Stimulated activated CD8-positive, alpha-beta memory T cell treated with anti-CD3 and anti-CD28 coated beads, Interleukin-7, amount 100 ng/mL, for 4 hours (primary cell): Measurements from ENCODE around the gene AGPAT3.

Experiments
- DNase-seq, 2 donors: peaks; one replicate each; pipeline ENCODE4 v3.0.0-alpha.2; 2020; ENCODE audit warnings: low read depth in 2 of 2

The AGPAT3 gene

GRCh38 chr21:43921979-43922945 is 57.2 kb downstream of the AGPAT3 start:
- peak; percentile 80 to 83 for DNase-seq

- no peak for DNase-seq
Measured at GRCh38 chr21:43922949-43923348, 57.9 kb downstream of the AGPAT3 start.

DNA sequence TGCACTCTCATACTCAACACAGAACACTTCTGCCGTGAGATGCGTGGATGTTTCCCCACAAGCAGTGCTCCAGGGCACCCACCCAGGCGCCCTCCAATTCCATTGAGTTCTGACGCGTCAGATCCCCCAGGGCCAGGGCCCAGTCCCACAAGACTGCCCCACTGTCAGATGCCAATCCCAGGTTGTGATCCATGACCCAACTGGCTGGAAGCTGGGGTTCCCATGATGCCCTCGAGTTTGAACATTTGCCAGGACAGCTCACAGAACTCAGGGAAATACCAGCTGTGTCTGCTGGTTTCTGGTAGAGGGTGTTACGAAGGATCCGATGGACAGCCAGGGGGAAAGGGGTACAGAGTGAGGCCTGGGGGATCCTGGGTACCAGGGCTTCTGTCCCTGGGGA is 58.4 kb downstream of the AGPAT3 start:
- DNase-seq = no peak

GRCh38 chr21:43924421-43925095 is 59.5 kb downstream of the AGPAT3 start:
- DNase-seq = no peak

- DNase-seq = no peak
Measured at GRCh38 chr21:43925096-43925481, 60.1 kb downstream of the AGPAT3 start.

GRCh38 chr21:43925609-43926008 is 60.6 kb downstream of the AGPAT3 start:
- no peak for DNase-seq

GRCh38 chr21:43926196-43926595 is 61.2 kb downstream of the AGPAT3 start:
- no peak for DNase-seq

GRCh38 chr21:43927591-43928221 is 62.7 kb downstream of the AGPAT3 start:
- DNase-seq = no peak

GRCh38 chr21:43928222-43929125 is 63.5 kb downstream of the AGPAT3 start:
- DNase-seq = no peak

- no peak for DNase-seq
Measured at GRCh38 chr21:43929217-43929971, 64.4 kb downstream of the AGPAT3 start.

- DNase-seq = no peak
Measured at GRCh38 chr21:43930074-43930847, 65.2 kb downstream of the AGPAT3 start.

- no peak for DNase-seq
Measured at GRCh38 chr21:43930848-43931375, 65.9 kb downstream of the AGPAT3 start.

- DNase-seq = no peak
Measured at GRCh38 chr21:43931489-43931888, 66.5 kb downstream of the AGPAT3 start.

- no peak for DNase-seq
Measured at GRCh38 chr21:43932005-43932404, 67.0 kb downstream of the AGPAT3 start.

DNA sequence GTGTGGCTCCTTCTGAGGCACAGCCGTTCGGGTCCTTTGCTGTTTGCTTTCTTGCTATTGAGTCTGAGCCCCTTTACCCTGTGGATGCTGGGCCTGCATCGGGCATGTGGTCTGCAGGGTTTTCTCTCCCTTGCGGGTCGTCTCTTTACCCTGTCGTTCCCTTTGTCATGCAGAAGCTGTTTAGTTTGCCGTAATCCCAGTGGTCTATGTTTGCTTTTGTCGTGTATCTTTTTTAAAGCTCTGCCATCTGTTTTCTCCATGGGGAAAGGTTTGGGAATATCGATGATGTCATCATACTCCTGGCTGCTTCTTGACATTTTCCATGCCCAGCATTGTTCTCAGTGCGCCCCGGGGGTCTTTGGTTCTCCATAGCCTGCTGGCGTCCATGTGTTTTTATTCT is 68.2 kb downstream of the AGPAT3 start:
- no peak for DNase-seq

DNA sequence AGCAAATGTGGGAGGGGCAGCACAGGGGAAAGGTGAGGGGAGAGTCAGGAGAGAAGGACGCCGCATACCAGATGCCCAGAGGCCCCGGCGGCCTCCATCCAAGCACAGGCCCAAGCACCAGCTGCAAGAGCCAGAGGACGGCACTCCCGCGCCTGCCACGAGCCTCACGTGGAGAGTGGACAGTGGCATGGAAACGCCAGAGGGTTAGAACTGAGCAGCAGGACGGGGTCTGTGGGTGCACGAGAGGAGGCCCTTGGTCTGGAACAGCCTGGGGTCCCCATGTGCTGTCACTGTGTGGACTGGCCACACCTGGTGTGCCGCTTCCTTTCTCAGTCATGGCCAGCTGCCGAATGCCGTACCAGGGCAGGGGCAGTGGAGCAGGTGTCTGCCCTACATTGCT is 68.7 kb downstream of the AGPAT3 start:
- no peak for DNase-seq

DNA sequence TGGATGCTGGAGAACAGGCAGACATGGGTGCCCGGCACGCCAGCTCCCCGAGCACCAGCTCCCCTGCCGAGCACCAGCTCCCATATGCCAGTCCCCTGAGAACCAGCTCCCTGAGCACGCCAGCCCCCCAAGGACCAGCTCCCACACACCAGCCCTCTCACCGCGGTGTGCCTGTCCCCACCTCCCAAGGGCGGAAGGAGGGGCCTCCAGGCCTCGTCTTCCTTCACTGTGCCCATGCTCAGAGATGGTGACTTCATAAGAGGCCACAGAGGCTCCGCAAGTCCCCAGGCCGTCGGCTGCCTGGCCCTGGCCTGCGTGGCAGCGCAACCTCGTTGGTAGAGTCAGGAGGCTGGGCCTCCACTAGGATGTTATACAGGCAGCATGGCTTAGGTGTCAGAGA is 69.1 kb downstream of the AGPAT3 start:
- no peak for DNase-seq

- DNase-seq = no peak
Measured at GRCh38 chr21:43934716-43935705, 70.0 kb downstream of the AGPAT3 start.
